Activated CD8-positive, alpha-beta memory T cell treated with anti-CD3 and anti-CD28 coated beads for 1 hour (primary cell): ENCODE data around the gene CDC26.
"Not testable (repeated sequence)": the region's sequence is repeated elsewhere in the genome, so short reads cannot be mapped to it uniquely, and the experiment has no call there.

Experiments used
- DNase-seq, 2 donors: peaks; one replicate each; pipeline ENCODE4 v3.0.0-alpha.2; 2020; ENCODE audit warnings: low read depth in 1 of 2; ENCODE audit errors: extremely low read depth in 1 of 2

The CDC26 gene

DNA sequence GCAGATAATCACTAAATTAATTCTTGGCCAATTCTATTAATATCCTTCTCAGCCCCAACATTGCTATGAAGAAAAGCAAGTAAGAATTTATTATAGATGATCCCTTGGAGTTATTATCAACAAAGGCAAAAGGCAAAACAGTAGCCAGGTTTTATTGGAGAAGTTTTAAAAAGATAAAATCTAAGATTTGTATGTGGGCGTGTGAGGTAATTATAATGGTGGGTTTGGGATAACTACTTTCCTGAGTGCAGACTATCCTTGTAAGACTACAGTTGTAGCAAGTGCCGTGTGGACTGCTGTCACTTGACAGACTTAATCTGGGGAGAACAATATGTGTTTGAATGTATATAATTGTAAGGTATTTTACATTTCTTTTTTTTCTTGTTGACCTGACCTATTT is 30.8 kb downstream of the CDC26 start:
- DNase-seq = no peak

DNA sequence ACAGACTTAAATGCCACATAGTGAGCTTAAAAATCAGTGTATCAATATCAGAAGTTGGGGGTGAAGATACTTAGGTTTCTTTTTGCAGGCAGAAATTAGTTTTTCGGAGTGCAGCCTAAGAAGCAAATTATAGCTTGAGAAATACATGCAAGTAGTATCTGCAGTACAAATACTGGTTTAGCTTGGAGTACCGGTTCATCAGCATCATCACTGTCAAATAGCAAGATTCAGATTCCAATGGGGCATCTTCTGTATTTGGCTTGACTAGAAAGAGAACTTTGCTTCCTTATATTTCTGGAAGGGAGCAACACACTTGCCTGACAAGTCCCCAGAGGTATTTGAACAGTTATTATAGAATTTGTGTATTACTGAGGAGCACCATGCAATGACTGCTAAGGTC is 34.2 kb downstream of the CDC26 start:
- no peak for DNase-seq

DNA sequence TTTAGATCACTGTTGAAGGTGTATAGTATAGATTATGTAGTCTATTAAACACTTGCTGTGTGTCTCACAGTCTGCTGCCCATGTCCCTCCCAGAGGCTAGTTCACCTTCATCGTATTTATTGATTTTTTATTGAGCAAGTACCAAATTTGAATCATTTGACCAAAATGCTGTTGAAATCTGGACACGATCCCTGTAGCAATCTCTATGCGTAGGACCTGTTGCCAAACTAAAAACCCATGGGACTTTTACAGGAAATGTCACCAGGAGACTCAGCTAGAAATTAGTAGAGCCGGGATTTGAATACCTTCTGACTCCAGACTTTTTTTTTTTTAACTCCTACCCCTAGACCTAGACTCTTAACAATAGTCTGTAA is 36.5 kb downstream of the CDC26 start:
- DNase-seq = no peak

DNA sequence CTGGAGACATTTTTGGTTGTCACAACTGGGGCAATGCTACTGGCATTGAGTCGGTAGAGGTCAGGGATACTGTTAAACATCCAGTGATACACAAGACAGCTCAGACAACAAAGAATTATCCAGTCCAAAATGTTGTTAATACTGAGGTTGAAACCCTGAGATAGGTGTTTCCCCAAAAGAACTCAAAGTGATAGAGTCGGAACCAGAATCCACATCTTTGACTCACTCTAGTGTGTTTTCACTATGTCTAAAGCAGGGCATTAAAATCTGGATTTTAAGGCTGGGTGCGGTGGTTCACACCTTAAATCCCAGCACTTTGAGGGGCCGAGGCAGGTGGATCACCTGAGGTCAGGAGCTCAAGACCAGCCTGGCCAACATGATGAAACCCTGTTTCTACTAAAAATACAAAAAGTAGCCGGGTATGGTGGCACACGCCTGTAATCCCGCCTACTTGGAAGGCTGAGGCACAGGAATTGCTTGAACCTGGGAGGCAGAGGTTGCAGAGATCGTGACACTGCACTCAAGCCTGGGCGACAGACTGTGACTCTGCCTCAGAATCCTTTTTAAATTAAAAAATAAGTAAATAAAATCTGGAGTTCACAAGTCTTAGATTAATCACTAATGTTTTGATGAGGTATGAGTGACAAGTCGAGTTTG is 37.0 kb downstream of the CDC26 start:
- no peak for DNase-seq

DNA sequence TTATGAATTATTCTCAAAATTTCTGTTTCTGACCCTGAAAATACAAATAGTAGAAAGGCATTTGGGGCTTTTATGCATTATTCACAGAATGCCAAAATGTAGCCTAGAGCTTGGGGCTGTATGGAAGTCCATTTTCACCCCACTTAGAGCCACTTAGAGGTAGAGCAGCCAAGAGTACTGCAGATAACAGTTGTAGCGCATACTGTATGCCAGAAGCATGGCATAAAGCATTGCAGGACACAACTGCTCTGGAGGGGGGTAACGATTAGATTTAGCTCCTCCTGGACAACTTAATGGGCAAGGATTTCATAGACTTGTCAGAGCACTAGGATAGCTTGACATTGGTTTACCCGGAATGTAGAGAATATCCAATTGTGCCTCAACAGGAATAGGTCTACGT is 38.3 kb downstream of the CDC26 start:
- DNase-seq = no peak

DNA sequence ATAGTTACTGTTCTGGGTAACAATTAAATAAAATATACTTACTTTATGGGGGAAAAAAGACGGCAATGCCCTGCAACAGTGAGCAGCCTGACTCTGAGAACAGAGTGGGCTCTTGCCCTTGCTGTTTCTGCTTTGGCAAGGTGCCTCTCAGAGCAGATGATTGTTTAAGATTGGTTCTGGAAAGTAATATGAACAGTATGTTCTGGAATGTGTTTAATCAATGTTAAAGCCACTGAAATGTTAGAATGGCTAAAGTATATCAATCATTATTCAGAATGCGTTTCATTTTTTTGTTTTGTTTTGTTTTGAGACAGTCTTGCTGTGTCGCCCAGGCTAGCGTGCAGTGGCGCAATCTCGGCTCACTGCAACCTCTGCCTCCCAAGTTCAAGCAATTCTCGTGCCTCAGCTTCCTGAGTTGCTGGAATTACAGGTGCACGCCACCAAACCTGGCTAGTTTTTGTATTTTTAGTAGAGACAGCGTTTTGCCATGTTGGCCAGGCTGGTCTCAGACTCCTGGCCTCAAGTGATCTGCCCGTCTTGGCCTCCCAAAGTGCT is 39.6 kb downstream of the CDC26 start:
- DNase-seq = not testable (repeated sequence)

DNA sequence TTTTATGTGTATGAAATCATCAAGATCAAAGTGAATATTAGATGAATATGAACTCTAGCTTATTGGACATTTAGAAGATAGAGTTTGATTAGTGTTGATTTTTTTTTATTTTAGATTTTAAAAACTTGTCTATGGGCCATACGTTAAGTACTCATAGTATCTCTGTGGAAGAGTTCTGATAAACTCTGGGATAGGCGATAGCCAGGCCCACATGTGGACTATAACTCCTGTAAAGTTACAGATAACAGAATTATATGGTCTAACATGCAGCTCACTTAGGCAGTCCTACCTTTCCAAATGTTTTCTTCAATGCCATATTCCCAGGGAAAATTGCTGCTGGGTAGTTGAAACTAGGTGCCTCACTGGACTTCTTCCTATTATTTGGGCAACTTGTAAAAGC is 43.7 kb downstream of the CDC26 start:
- DNase-seq = no peak

DNA sequence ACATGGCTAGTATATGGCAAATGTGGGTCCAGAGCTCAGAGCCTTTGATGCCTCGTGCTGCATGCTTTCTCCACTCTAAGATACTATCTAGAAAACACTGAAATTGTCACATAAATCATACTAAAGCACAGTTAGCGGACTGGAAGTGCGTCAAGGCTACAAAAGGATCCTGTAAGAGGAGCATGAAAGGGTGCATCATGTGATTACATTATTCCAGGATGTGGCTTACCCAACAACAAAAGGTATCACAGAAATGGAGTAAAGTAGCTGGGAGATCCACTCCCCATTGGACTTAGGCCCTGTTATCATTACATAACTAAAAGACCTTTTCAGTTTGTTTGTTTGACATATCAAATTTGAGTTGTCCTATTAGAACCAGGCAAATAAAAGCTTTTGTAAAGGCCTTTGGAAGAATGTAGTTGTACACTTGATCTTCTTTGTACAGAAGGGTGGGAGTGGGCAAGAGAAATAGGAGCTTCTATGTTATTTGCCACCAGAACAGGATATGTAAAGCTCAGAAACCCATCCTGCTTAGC is 47.2 kb downstream of the CDC26 start:
- no peak for DNase-seq

DNA sequence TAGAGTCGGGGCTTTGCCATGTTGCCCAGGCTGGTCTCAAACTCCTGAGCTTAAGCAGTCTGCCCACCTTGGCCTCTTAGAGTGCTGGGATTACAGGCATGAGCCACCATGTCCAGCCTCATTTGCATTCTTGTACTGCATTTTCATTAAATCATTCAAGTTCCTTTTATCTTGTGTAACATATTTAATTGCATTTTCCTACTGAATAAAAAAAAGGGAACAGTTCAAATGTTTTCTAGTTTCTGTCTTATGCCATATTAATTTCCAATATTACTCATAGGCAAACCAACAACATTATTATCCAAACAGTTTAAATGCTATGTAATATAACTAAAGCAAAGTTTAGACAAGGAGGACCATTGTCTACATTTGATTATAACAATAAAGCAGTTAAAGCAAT is 47.9 kb downstream of the CDC26 start:
- DNase-seq = no peak

DNA sequence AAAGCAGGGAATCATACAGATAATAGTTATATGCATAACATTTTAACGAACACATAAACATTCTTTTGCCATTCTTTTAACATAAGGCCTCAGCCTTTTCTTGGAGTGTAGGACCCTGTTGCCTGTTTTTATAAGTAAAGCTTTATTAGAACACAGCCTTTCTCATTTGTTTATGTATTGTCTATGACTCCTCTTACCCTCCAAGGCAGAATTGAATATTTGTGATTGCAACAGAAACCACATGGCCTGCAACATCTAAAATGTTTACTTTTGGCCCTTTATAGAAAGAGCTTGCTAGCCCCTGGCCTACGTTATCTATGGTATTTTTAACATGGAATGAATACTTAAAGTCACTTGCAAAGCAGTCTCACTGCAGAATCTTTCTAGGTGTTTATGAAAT is 51.4 kb downstream of the CDC26 start:
- DNase-seq = no peak

DNA sequence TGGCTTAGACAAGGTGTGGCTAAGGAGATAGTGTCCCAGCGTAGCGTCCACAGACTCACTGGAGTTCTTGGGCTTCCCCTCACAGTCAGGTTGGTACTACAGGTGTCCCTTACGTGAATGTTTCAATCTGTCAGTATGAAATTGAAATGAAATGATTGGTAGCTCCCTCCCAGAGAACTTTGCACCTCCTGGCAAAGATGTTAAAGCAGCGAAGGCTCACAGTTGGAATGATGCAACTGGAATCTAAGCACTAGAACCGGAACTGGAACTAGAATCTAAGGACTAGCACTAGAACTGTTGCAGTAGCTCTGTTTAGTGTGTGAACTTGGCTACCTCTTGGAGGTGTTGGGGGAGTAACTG is 52.9 kb downstream of the CDC26 start:
- DNase-seq = no peak

DNA sequence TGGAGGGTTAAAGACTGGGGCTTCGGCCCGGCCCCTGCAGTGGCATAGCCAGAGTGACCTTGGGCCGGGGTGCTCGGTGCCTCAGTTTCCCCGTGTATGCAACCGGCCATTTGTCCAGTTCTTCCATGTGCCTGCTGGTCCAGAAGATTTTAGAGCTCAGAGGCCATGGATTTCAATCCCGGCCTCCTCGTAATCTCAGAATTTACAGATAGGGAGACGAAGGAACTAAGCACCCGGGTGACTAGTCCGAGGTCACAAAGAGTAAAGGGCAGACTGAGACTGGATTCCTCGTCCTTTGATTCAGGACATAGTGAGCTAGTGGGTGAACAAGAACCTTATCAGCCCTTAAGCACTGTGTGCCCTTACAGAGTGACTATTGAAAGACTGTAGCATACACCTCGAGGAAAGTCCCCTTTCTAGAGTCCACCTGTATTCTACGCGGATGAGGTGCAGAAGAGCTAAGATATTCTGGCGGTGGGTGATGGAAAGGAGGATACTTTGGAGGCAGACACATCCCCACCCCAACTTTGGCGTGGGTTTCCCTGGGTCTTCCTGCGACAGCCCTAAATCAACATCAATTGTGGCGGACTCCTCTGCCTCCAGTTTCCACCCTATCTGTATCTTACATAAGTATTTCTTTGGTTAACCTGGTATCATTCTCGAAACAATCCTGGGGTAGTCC is 53.4 kb downstream of the CDC26 start:
- no peak for DNase-seq

DNA sequence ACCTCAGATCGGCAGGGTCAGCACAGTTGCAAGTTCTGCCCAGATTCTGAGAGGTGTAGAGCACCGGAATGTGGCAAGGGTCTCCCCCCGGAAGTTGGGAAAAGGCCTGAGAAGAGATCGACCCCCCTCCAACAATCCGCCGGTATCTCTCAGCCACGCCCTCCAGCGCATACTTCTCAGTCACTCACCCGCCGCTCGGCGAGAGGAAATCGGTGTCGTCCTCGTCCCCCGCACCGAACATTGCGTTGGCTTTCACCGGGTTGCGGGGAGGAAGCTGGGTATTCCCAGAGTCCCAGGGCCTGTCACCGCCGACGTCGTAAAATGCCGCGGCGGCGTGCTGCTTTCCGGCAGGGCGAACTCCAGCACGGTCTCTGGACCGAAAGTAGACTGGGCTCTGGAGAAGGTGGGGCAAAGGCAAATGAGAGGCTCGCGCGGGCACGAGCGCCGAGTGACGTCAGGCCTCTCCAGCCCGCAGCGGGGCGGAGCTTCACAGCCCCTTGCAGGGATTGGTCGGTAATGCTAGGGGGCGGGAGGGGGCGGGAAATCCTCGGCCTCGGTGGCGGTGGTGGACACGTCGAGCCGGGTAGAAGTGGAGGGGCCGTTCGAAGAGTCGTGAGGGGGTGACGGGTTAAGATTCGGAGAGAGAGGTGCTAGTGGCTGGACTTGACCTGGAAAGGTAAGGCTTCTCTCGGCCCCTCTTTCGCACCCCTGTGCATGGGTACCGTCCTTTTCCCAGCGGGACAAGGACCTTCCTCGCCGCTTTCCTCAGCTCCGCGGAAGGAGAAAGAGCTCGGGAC is 54.2 kb downstream of the CDC26 start, which contains the start of the genes FKBP15 and SLC31A1:
FKBP15 (minus strand) TSS at position 275 of the 797 bp plus-strand sequence; CDS start at position 241, 34 bp downstream.
SLC31A1 (plus strand) TSS at position 542 of the 797 bp plus-strand sequence. CDS start 34,605 bp downstream, outside the sequence.
- peak; percentile 88 to 94 for DNase-seq

DNA sequence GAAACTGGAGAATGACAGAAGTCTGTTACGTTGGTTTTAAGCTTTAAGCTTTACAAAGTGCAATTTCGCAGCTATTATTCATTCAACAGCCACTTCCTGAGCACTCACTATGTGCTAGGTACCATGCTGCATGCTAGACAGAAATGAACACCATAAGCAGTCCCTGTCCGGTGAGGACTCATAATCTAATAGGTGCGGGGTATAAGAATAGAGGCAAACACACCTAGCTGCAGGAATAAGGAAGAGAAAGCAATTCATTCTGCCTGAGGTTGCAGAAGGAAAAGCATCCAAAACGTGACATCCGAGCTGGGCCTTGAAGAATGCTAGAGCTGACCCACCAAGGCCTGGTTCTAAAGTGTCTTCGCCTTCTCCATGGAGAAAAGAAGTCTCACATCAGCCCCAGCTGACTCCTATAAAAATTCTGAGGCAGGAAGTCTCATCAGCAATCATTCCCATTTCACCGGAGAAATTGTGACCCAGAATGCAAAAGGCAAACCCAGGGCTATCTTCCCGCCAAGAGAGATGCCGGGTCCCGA is 54.8 kb downstream of the CDC26 start:
- DNase-seq = no peak

DNA sequence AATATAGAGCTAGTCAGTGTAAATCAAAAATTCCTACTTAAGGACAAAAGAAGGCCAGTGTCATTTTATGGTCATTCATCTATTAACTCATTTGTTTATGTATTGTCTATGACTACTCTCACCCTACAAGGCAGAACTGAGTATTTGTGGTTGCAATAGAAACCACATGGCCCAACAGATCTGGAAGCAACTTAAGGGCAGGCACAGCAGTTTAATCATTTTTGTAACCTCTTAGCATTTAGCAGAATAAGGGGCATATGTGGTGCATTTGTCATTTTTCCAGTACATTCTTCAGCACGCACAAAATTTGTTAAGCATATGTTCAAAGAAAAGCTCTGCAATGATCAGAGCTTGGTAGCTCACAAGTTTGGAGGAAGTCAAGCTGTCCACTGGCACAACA is 55.4 kb downstream of the CDC26 start:
- no peak for DNase-seq

DNA sequence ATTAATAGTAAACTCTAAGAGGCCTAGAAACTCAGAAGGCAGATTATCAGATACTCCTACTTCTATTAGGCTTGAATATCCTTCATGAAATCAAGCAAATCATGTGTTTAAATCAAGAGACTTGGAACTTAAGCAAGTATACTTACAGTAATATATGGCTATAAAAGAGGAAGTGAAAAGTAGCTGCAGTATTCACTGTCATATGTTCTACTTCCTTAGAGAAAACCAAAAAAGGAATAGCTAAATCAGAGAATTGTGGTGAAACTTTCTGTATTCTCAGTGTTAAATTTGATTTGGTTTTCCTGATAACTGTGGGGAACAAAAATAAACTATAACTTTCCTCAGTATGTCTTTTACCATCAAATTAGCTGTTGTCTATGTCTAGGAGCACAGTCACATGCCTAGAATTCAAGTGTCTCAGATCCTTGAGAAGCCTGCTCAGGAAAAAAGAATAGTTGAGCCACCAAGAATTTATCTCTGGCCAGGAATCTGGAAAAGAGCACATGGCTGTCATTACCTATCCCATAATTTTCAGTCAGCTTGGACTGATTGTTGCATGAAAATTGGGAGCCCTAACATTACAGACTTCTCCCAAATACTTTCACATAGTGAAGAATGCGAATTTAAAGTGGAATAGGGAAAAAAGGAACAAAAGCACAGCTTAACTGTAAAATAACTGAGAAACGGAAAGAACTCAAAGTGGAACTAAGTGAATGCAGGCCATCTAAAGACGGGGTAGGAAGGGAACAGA is 56.0 kb downstream of the CDC26 start:
- DNase-seq = no peak
